HL-60 (cell line): ENCODE results near the gene PDE5A.

ENCODE experiments used
- GABPA ChIP-seq: IDR thresholded peaks from 2 replicates; pipeline ENCODE4 v1.6.1; 2012; ENCODE audit warnings: low read depth
- POLR2AphosphoS5 ChIP-seq: IDR thresholded peaks from 2 replicates; pipeline ENCODE4 v1.6.1; 2012; ENCODE audit warnings: low read depth
- TF ChIP-seq, protein P1 (sequence below): IDR thresholded peaks from one replicate; pipeline ENCODE4 v1.5.1; 2011; ENCODE audit warnings: low read length, control low read depth, inconsistent platforms; ENCODE audit not compliant: insufficient read depth

DNA sequence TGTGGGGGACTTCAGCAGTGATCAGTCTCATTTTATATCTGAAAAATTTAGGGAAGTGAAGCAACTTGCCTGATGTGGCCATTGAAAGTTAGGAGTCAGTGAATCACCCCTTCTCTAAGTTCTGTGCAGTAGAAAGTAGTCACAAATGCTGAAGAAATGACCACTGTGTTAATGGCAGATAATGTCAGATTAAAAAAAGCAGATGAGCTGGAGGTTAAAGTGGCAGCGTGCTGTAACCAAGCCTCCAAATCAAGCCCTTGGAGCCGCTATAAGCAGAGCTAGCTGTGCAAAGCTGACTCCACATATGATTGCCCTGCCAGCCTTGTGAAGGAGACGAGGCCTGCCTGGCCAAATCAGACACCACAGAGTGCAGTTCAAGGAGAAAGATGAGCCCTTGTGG, 39.2 kb upstream of the PDE5A start:
- TF ChIP-seq, protein P1, sequence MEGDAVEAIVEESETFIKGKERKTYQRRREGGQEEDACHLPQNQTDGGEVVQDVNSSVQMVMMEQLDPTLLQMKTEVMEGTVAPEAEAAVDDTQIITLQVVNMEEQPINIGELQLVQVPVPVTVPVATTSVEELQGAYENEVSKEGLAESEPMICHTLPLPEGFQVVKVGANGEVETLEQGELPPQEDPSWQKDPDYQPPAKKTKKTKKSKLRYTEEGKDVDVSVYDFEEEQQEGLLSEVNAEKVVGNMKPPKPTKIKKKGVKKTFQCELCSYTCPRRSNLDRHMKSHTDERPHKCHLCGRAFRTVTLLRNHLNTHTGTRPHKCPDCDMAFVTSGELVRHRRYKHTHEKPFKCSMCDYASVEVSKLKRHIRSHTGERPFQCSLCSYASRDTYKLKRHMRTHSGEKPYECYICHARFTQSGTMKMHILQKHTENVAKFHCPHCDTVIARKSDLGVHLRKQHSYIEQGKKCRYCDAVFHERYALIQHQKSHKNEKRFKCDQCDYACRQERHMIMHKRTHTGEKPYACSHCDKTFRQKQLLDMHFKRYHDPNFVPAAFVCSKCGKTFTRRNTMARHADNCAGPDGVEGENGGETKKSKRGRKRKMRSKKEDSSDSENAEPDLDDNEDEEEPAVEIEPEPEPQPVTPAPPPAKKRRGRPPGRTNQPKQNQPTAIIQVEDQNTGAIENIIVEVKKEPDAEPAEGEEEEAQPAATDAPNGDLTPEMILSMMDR = no peak
- no peak for TF ChIP-seq POLR2AphosphoS5
- no peak for TF ChIP-seq GABPA
